HG03521 (cell line): ENCODE measurements around the gene SRSF5.
"Not testable (repeated sequence)": the region's sequence is repeated elsewhere in the genome, so short reads cannot be mapped to it uniquely, and the experiment has no call there.

Source experiments
- ATAC-seq: cut with Tn5 transposase; IDR thresholded peaks from one replicate; pipeline ENCODE4 v1.9.1; 2021; ENCODE audit warnings: mild to moderate bottlenecking, moderate library complexity; ENCODE audit not compliant: unreplicated experiment

The SRSF5 gene

GRCh38 chr14:69804902-69805301 lies 38.0 kb downstream of the SRSF5 start:
- no peak for ATAC-seq

GRCh38 chr14:69807192-69807591 lies 40.2 kb downstream of the SRSF5 start:
- ATAC-seq: no peak

- no peak for ATAC-seq
These were observed 42.2 kb downstream of the SRSF5 start for GRCh38 chr14:69808919-69809808.

GRCh38 chr14:69811227-69811867 lies 44.4 kb downstream of the SRSF5 start:
- no peak for ATAC-seq

GRCh38 chr14:69811868-69812252 lies 44.9 kb downstream of the SRSF5 start:
- no peak for ATAC-seq

- no peak for ATAC-seq
These were observed 45.8 kb downstream of the SRSF5 start for GRCh38 chr14:69812711-69813110.

- not testable (repeated sequence) for ATAC-seq
These were observed 46.4 kb downstream of the SRSF5 start for GRCh38 chr14:69813346-69813745.

- no peak for ATAC-seq
These were observed 47.5 kb downstream of the SRSF5 start for GRCh38 chr14:69814397-69814796.

- ATAC-seq: no peak
These were observed 48.6 kb downstream of the SRSF5 start for GRCh38 chr14:69815556-69815955.

GRCh38 chr14:69816216-69816615 lies 49.3 kb downstream of the SRSF5 start:
- ATAC-seq: no peak

- no peak for ATAC-seq
These were observed 51.8 kb downstream of the SRSF5 start for GRCh38 chr14:69818758-69819191.

GRCh38 chr14:69819607-69820006 lies 52.7 kb downstream of the SRSF5 start:
- ATAC-seq: no peak

GRCh38 chr14:69820991-69821390 lies 54.0 kb downstream of the SRSF5 start:
- no peak for ATAC-seq
